ENCODE data around the gene ATP10D. TPM values are rescaled to one million over a fixed set of nuclear protein-coding genes. Genes with fewer than 3 reads are reported as not detected.

Gene ATP10D
- total and polyA plus RNA-seq, 9 of the 15 experiments (the other 6 are each of a cell fraction or from before 2014, with no cell fraction given): 0.10 to 0.36 (median 0.19) TPM; not detected in 1

- CTCF ChIA-PET (ENCODE audit: low intra/inter-chr PET ratio): no interaction called here
- TF ChIP-seq EP400 (IDR thresholded peaks at IDR 0.05) (no peak), POLR2AphosphoS5 (IDR thresholded peaks at IDR 0.05; ENCODE audit: control insufficient read depth, insufficient read depth, low read depth, low read length) (no peak), MLX (CRISPR knock-in tag; conservative IDR thresholded peaks at IDR 0.05) (no peak), POLR2B (IDR thresholded peaks at IDR 0.05; ENCODE audit: low read depth, partially characterized antibody) (no peak), SNIP1 (IDR thresholded peaks at IDR 0.05; ENCODE audit: low read depth) (no peak), ZNF277 (CRISPR knock-in tag; IDR thresholded peaks at IDR 0.05; ENCODE audit: borderline replicate concordance) (no peak), MEIS2 (IDR thresholded peaks at IDR 0.05; ENCODE audit: partially characterized antibody) (no peak), ZNF224 (CRISPR knock-in tag; IDR thresholded peaks at IDR 0.05) (no peak), TEAD2 (tag; IDR thresholded peaks at IDR 0.05) (no peak), THAP12 (CRISPR knock-in tag; IDR thresholded peaks at IDR 0.05) (no peak), KDM1A (IDR thresholded peaks at IDR 0.05) (no peak), CGGBP1 (CRISPR knock-in tag; IDR thresholded peaks at IDR 0.05) (no peak), ARID4B (CRISPR knock-in tag; IDR thresholded peaks at IDR 0.05) (no peak), ZNF133 (CRISPR knock-in tag; IDR thresholded peaks at IDR 0.05) (no peak), L3MBTL2 (IDR thresholded peaks at IDR 0.05) (no peak)
- intact Hi-C loops (cut with micrococcal nuclease) (no loop called here), in situ Hi-C loops (cut with MboI) (no loop called here)
- Histone ChIP-seq H3K4me1 (replicated peaks in 1 of 2; ENCODE audit: control insufficient read depth in 2 of 2, insufficient read depth in 2 of 2, low read length in 2 of 2) (no peaks in the 10 kb centered on the region), H3K4me3 (no peak overlapping the region), H3K27me3 (ENCODE audit: control insufficient read depth in 2 of 2, insufficient read depth in 2 of 2, low read length in 2 of 2) (no peaks in the 10 kb centered on the region), H3K4me2 (ENCODE audit: insufficient read depth, low read length) (no peak overlapping the region), H3K79me2 (ENCODE audit: control insufficient read depth, insufficient read depth, low read length) (no peaks in the 10 kb centered on the region), H4K20me1 (replicated peaks; ENCODE audit: control insufficient read depth, insufficient read depth, low read length) (no peaks in the 10 kb centered on the region), H3K9me1 (ENCODE audit: control insufficient read depth, insufficient read depth, low read length) (no peaks in the 10 kb centered on the region), H2AFZ (ENCODE audit: low read depth, low read length) (no peak overlapping the region), H3K9ac (ENCODE audit: insufficient read depth in 1 of 2, low read depth in 2 of 2, low read length in 2 of 2) (no peak overlapping the region), H3K9me3 (replicated peaks; ENCODE audit: control insufficient read depth, insufficient read depth, low read depth, low read length) (no peaks in the 10 kb centered on the region), H3K36me3 (ENCODE audit: control insufficient read depth, insufficient read depth, low read length) (no peaks in the 10 kb centered on the region), H3K27ac (ENCODE audit: extremely low read depth, low read depth, low read length) (no peak overlapping the region)
- DNase-seq (ENCODE audit: extremely low read depth in 1 of 4, low spot score in 3 of 4) (no peak), ATAC-seq (no peak), FAIRE-seq (no peak)
- WGBS (ENCODE audit: insufficient coverage, low coverage, missing lambda C conversion rate): 0% methylated on average over 3 of the region's 3 CpGs
- BruUV-seq (replicated peaks): no TSS peak
- POLR2A ChIA-PET: interaction anchor here (0.6 kb wide), 1 partner anchor 492 kb away, joined by 5 read pairs; no protein-coding TSS in a partner anchor
These were observed 94.2 kb downstream of the ATP10D start for GRCh38 chr4:47579235-47579634.
